Upper lobe of left lung (tissue), 4 donors: Measurements from ENCODE around the gene ELK3.

Source experiments
- CTCF ChIP-seq, 6 experiments: fragments of 450-650 bp in 4 of 6; fragments of 200-600 bp in 2 of 6; sonication (generic) in 2 of 6; IDR thresholded peaks; one replicate each; pipeline ENCODE4 v1.5.1; 2016 to 2019; ENCODE audit warnings: antibody characterized with exemption in 6 of 6
- EP300 ChIP-seq, 4 donors: sonication (generic); formaldehyde crosslinking; IDR thresholded peaks; one replicate each; pipeline ENCODE4 v1.5.1; 2017; ENCODE audit warnings: antibody characterized with exemption in 4 of 4, control low read depth in 2 of 4
- POLR2AphosphoS5 ChIP-seq, 2 donors: sonication (generic); formaldehyde crosslinking; IDR thresholded peaks; one replicate each; pipeline ENCODE4 v1.5.1; 2017; ENCODE audit warnings: antibody characterized with exemption in 2 of 2

GRCh38 chr12:96238336-96239047, 44.3 kb downstream of the ELK3 start:
- no peak for TF ChIP-seq CTCF (IDR thresholded peaks at IDR 0.05)
- TF ChIP-seq EP300 (IDR thresholded peaks at IDR 0.05): no peak
- no peak for TF ChIP-seq POLR2AphosphoS5 (IDR thresholded peaks at IDR 0.05)
